Bronchial epithelial cell (primary cell): ENCODE data around the gene ERI3. TPM values are rescaled to one million over a fixed set of nuclear protein-coding genes. Genes with fewer than 3 reads are reported as not detected.
A peak's percentile ranks its signal among the peaks of the same experiment; 100 is the strongest.

Experiments used
- DNase-seq: peaks from one replicate; pipeline ENCODE4 v3.0.0-alpha.2; 2010; ENCODE audit warnings: low read depth
- FAIRE-seq: peaks from 2 replicates; lab custom pipeline; 2011; peaks lifted over from hg19 to GRCh38; lab: Jason Lieb, UNC
- H3K27me3 ChIP-seq: 2 replicates; pipeline ENCODE4 v1.5.1; 2011; ENCODE audit warnings: low read length; ENCODE audit not compliant: control insufficient read depth, insufficient read depth
- H3K36me3 ChIP-seq: 2 replicates; pipeline ENCODE4 v1.5.1; 2011; ENCODE audit warnings: low read length; ENCODE audit not compliant: control insufficient read depth, insufficient read depth
- H3K4me3 ChIP-seq: 2 replicates; pipeline ENCODE4 v1.5.1; 2011; ENCODE audit warnings: mild to moderate bottlenecking, low read depth, low read length, control low read depth
- total RNA-seq: library from RNA; depleted of rRNA; stranded (reverse); fragments of >200 nt; gene quantifications from 2 replicates; pipeline ENCODE4 v1.2.1, GENCODE V29; 2014
- TF ChIP-seq, protein P1 (sequence below): IDR thresholded peaks from 2 replicates; pipeline ENCODE4 v1.5.1; 2011; ENCODE audit warnings: mild to moderate bottlenecking, moderate library complexity, low read length, control low read depth, inconsistent platforms; ENCODE audit not compliant: insufficient read depth, severe bottlenecking

Gene ERI3
- total RNA-seq, 1 donor from 2014 or later, result 22.1 TPM

DNA sequence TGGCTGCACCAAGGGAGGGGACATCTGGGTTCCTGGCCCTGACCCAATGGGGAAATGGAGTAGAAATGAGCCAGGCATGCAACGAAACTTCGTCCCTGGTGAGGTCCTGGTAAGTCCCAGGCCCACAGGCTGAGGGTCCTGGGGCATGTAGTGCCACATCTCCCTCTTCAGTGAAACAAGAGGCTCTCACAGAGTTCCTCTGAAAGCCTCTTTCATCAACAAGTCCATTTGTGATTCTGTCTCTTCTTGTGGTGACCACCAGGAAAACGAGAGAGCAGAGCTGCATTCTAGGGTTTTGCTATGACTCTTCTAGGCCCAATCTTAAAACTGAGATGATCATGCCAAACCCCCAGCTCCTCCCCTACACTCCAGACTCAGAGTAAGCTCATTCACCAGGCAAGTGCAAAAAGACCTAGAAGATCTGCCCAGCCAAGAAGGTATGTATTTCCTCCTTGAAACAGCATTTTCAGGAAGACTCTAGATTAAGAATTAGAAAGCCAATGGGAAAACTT, 25.7 kb upstream of the ERI3 start:
- DNase-seq (no peak), FAIRE-seq (no peak)
- Histone ChIP-seq H3K4me3 (no peak overlapping the region), H3K27me3 (no peaks in the 10 kb centered on the region), H3K36me3 (no peaks in the 10 kb centered on the region)
- TF ChIP-seq, protein P1, sequence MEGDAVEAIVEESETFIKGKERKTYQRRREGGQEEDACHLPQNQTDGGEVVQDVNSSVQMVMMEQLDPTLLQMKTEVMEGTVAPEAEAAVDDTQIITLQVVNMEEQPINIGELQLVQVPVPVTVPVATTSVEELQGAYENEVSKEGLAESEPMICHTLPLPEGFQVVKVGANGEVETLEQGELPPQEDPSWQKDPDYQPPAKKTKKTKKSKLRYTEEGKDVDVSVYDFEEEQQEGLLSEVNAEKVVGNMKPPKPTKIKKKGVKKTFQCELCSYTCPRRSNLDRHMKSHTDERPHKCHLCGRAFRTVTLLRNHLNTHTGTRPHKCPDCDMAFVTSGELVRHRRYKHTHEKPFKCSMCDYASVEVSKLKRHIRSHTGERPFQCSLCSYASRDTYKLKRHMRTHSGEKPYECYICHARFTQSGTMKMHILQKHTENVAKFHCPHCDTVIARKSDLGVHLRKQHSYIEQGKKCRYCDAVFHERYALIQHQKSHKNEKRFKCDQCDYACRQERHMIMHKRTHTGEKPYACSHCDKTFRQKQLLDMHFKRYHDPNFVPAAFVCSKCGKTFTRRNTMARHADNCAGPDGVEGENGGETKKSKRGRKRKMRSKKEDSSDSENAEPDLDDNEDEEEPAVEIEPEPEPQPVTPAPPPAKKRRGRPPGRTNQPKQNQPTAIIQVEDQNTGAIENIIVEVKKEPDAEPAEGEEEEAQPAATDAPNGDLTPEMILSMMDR, result no peak

DNA sequence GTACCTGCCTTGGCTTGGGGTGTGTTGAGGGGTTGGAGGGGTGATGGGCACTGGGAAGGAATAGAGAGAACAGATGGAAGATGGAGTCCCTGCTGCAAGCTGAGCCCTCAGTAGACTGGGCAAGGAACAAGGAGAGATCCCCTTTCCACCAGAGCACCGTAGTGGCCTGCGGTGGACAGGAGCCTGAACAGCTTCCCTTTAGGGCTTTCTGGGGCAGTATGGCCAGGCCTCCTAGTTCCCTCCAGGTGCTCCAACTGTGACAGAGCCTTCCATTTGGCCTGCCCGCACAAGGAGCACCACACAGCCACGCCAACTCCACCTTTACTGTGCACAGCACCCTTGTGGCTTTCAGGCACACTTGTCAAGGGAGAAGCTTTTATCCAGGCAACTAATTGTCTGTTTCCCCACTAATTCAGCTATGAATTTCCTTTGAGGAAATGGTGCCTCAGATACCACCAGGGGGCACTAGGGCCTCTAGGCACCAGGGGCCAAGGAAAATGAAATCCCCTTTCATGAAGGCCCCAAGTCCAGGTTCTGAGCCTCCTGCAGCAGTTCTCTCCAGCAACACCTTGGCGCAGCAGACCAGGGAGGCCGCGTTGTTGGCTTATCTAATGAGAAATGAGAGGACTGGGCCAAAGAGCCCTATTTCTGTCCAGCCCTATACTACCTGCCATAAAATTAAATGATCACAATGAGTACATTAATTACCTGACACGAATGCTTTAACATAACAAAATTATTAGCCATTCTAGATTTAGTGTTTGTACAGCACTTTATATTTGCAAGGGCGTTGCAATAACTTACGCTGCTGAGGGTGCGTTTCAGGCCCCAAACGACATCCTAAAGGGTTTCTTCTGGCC, 23.1 kb upstream of the ERI3 start:
- DNase-seq (peak; percentile 47), FAIRE-seq (no peak)
- Histone ChIP-seq H3K36me3 (no peaks in the 10 kb centered on the region), H3K27me3 (no peaks in the 10 kb centered on the region), H3K4me3 (no peak overlapping the region)
- TF ChIP-seq, protein P1, result peak; percentile 76

DNA sequence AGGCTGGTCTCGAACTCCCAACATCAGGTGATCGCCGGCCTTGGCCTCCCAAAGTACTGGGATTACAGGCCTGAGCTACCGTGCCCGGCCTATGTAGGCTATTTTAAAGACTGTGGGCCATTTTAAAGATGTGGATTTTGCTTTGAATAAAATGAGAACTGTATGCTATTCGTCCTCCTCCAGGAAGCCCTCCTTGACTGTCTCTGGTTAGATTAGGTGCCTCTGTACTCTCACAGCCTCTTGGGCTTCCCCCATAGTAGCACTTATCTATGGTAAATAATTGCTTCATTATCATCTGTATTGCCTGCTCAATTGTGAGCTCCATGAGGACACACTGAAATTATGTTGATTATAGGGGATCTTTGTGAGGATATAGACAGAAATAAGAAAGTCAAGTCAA, 20.5 kb upstream of the ERI3 start:
- FAIRE-seq (no peak), DNase-seq (no peak)
- Histone ChIP-seq H3K4me3 (no peak overlapping the region), H3K36me3 (no peaks in the 10 kb centered on the region), H3K27me3 (no peaks in the 10 kb centered on the region)
- TF ChIP-seq, protein P1, result no peak

DNA sequence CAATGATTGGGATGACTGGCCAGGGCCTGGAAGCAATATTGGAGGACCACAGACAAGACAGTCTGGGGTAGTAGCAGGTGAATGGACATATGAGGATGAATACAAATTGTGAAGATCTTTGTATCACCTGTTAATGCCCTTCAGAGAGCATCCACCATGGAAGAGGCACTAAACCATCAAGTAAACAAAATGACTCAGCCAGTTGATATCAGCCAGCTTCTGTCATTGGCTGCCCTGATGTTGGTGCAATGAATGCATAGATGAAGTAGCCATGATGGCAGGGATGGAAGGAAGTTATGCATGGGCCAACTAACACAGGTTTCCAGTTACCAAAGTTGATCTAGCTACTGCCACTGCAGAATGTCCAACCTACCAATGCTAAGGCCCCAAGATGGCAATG, 16.1 kb upstream of the ERI3 start:
- DNase-seq, result no peak
- no peak overlapping the region for H3K4me3 ChIP-seq
- no peaks in the 10 kb centered on the region for H3K27me3 ChIP-seq
- TF ChIP-seq, protein P1, result no peak
- FAIRE-seq, result no peak
- H3K36me3 ChIP-seq, result no peaks in the 10 kb centered on the region

DNA sequence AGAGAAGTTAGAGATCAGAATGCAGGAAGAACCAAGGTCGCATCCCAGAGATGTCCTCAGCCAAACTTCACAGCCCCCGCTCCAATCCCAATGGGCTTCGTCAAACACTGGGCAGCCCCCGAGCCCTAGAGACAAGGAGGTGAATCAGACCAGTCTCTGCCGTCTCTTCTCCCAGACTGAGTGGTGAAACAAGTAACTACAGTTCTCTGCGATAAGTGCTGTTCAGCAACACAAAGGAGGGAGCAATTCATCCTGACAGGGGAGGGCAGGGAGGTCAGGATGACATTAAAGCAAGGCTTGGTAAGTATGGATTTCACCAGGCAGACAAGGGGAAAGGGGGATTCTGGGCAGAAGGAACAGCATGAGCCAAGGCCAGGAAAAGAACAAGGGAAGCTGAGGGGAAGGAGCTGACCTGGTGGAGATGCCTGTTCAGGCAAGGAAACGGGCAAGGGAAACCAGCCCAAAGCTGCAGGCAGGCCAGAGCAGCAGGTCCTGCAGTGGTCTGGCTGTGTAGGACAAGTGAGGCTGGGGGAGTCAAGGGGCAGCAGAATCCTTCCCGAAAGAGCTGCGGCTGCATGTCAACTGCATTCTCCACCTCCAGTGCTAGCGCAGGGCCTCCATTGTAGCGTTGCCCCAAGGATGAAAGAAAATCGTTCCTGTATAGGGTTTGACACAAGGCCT, 13.6 kb upstream of the ERI3 start:
- no peaks in the 10 kb centered on the region for H3K27me3 ChIP-seq
- H3K4me3 ChIP-seq, result no peak overlapping the region
- DNase-seq, result no peak
- FAIRE-seq, result no peak
- TF ChIP-seq, protein P1, result no peak
- no peaks in the 10 kb centered on the region for H3K36me3 ChIP-seq
